RWPE1 (cell line): ENCODE measurements around the gene BCL7C.

Source experiments
- CTCF ChIA-PET: fragments of 350-600 bp; sonication (Branson Sonifier 250); formaldehyde crosslinking; extraction: SDS; loops from one replicate; lab custom pipeline; 2021; lab: Yijun Ruan, JAX
- POLR2A ChIA-PET: fragments of 400-600 bp; formaldehyde crosslinking; extraction: SDS; loops from one replicate; lab custom pipeline; 2020; ENCODE audit warnings: antibody characterized with exemption; ENCODE audit not compliant: low non-redundant PET; lab: Yijun Ruan, JAX
- DNase-seq: peaks from one replicate; pipeline ENCODE4 v3.0.0; 2012; ENCODE audit warnings: low spot score
- H3K27ac ChIP-seq: fragments of 450-650 bp; 2 replicates; pipeline ENCODE4 v1.5.1; 2017
- TF ChIP-seq, protein P1 (sequence below): fragments of 450-650 bp; conservative IDR thresholded peaks from 2 replicates; pipeline ENCODE4 v1.5.1; 2017; ENCODE audit warnings: low read depth, mild to moderate bottlenecking

The BCL7C gene

GRCh38 chr16:30844346-30844670 lies 49.6 kb downstream of the BCL7C start:
- CTCF ChIA-PET = interaction anchor here (0.6 to 2.8 kb wide), 23 partner anchors 8 to 97 kb away, joined by 3 to 47 read pairs (median 6); partner anchors contain the start of genes BCL7C, CTF1 and FBXL19
- no peak for DNase-seq
- H3K27ac ChIP-seq = no peak overlapping the region
- TF ChIP-seq, protein P1, sequence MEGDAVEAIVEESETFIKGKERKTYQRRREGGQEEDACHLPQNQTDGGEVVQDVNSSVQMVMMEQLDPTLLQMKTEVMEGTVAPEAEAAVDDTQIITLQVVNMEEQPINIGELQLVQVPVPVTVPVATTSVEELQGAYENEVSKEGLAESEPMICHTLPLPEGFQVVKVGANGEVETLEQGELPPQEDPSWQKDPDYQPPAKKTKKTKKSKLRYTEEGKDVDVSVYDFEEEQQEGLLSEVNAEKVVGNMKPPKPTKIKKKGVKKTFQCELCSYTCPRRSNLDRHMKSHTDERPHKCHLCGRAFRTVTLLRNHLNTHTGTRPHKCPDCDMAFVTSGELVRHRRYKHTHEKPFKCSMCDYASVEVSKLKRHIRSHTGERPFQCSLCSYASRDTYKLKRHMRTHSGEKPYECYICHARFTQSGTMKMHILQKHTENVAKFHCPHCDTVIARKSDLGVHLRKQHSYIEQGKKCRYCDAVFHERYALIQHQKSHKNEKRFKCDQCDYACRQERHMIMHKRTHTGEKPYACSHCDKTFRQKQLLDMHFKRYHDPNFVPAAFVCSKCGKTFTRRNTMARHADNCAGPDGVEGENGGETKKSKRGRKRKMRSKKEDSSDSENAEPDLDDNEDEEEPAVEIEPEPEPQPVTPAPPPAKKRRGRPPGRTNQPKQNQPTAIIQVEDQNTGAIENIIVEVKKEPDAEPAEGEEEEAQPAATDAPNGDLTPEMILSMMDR = no peak
- POLR2A ChIA-PET = interaction anchor here (1.8 kb wide), 1 partner anchor 31 kb away, joined by 6 read pairs; no protein-coding TSS in a partner anchor

DNA sequence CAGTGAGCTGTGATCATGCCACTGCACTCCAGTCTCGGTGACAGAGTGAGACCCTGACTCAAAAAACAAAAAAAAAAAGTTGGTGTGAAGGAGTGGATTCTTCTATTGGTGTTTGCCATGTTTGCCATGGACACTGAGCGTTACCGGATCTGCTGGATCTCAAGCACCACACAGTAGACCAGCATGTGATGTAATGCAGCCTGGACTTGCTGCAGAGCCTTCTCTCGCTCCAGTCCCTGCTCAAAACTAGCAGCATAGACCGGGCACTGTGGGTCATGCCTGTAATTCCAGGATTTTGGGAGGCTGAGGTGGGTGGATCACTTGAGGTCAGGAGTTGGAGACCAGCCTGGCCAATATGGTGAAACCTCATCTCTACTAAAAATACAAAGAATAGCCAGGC lies 50.4 kb downstream of the BCL7C start:
- TF ChIP-seq, protein P1 = no peak
- ChIA-PET POLR2A (no interaction called here), CTCF (interaction anchor here (0.6 to 2.8 kb wide), 5 partner anchors 9 to 98 kb away, joined by 3 to 23 read pairs (median 10); no protein-coding TSS in a partner anchor)
- DNase-seq = no peak
- no peak overlapping the region for H3K27ac ChIP-seq

- POLR2A ChIA-PET = no interaction called here
- no peak overlapping the region for H3K27ac ChIP-seq
- DNase-seq = no peak
- CTCF ChIA-PET = interaction anchor here (0.6 kb wide), 1 partner anchor 20 kb away, joined by 6 read pairs; no protein-coding TSS in a partner anchor
- TF ChIP-seq, protein P1 = no peak
Observed at GRCh38 chr16:30842971-30843370, 50.9 kb downstream of the BCL7C start.

- CTCF ChIA-PET = interaction anchor here (0.7 kb wide), 1 partner anchor 101 kb away, joined by 3 read pairs; no protein-coding TSS in a partner anchor
- TF ChIP-seq, protein P1 = no peak
- no peak for DNase-seq
- H3K27ac ChIP-seq = no peak overlapping the region
- POLR2A ChIA-PET = no interaction called here
Observed at GRCh38 chr16:30841332-30841731, 52.5 kb downstream of the BCL7C start.

GRCh38 chr16:30840611-30841010 lies 53.3 kb downstream of the BCL7C start:
- H3K27ac ChIP-seq = no peak overlapping the region
- ChIA-PET CTCF (no interaction called here), POLR2A (interaction anchor here (1.5 kb wide), 1 partner anchor 26 kb away, joined by 6 read pairs; no protein-coding TSS in a partner anchor)
- TF ChIP-seq, protein P1 = no peak
- DNase-seq = no peak

- H3K27ac ChIP-seq = no peak overlapping the region
- TF ChIP-seq, protein P1 = no peak
- DNase-seq = no peak
- CTCF ChIA-PET = interaction anchor here (0.5 to 0.8 kb wide), 3 partner anchors 25 to 1924 kb away, joined by 3 read pairs; no protein-coding TSS in a partner anchor
- POLR2A ChIA-PET = interaction anchor here (1.5 kb wide), 1 partner anchor 25 kb away, joined by 6 read pairs; no protein-coding TSS in a partner anchor
Observed at GRCh38 chr16:30839523-30840227, 54.2 kb downstream of the BCL7C start.
